ENCODE measurements around the gene TBC1D3E. TPM values are rescaled to one million over a fixed set of nuclear protein-coding genes. Genes with fewer than 3 reads are reported as not detected.
"Not testable (repeated sequence)": the region's sequence is repeated elsewhere in the genome, so short reads cannot be mapped to it uniquely, and the experiment has no call there.

The TBC1D3E gene
- not detected in 2 replicates for total RNA-seq
- long read RNA-seq, result 0 reads

- H3K27me3 Mint-ChIP-seq (ENCODE audit: unreplicated experiment); H3K27ac Mint-ChIP-seq (ENCODE audit: unreplicated experiment): not testable (repeated sequence)
Observed at GRCh38 chr17:38127651-38128050, at the start of gene TBC1D3E. TBC1D3E (plus strand) TSS chr17:38127951; CDS start chr17:38129496, 1,545 bp downstream.

GRCh38 chr17:38087344-38087743, 40.4 kb upstream of the TBC1D3E start:
- H3K27me3 Mint-ChIP-seq (ENCODE audit: unreplicated experiment); DNase-seq (ENCODE audit: extremely low spot score, unreplicated experiment); H3K4me1 Mint-ChIP-seq (ENCODE audit: unreplicated experiment); H3K9me3 Mint-ChIP-seq (ENCODE audit: unreplicated experiment); H3K36me3 Mint-ChIP-seq (ENCODE audit: unreplicated experiment); H3K4me3 Mint-ChIP-seq (ENCODE audit: unreplicated experiment); H3K27ac Mint-ChIP-seq (ENCODE audit: unreplicated experiment): not testable (repeated sequence)

More at GRCh38 chr17:38127651-38128050, at the start of gene TBC1D3E:
- H3K4me3 Mint-ChIP-seq (ENCODE audit: unreplicated experiment); DNase-seq (ENCODE audit: extremely low spot score, unreplicated experiment); H3K9me3 Mint-ChIP-seq (ENCODE audit: unreplicated experiment); H3K36me3 Mint-ChIP-seq (ENCODE audit: unreplicated experiment); H3K4me1 Mint-ChIP-seq (ENCODE audit: unreplicated experiment): not testable (repeated sequence)

- not testable (repeated sequence) for H3K4me3 Mint-ChIP-seq (ENCODE audit: unreplicated experiment); H3K9me3 Mint-ChIP-seq (ENCODE audit: unreplicated experiment); H3K27me3 Mint-ChIP-seq (ENCODE audit: unreplicated experiment); H3K36me3 Mint-ChIP-seq (ENCODE audit: unreplicated experiment); H3K27ac Mint-ChIP-seq (ENCODE audit: unreplicated experiment); H3K4me1 Mint-ChIP-seq (ENCODE audit: unreplicated experiment)
- peak; percentile 40 for DNase-seq (ENCODE audit: extremely low spot score, unreplicated experiment)
Observed at GRCh38 chr17:38088120-38088519, 39.6 kb upstream of the TBC1D3E start.

- DNase-seq (ENCODE audit: extremely low spot score, unreplicated experiment); H3K9me3 Mint-ChIP-seq (ENCODE audit: unreplicated experiment); H3K4me3 Mint-ChIP-seq (ENCODE audit: unreplicated experiment); H3K4me1 Mint-ChIP-seq (ENCODE audit: unreplicated experiment); H3K27ac Mint-ChIP-seq (ENCODE audit: unreplicated experiment); H3K27me3 Mint-ChIP-seq (ENCODE audit: unreplicated experiment); H3K36me3 Mint-ChIP-seq (ENCODE audit: unreplicated experiment): not testable (repeated sequence)
Observed at GRCh38 chr17:38094059-38094694, 33.6 kb upstream of the TBC1D3E start.

DNA sequence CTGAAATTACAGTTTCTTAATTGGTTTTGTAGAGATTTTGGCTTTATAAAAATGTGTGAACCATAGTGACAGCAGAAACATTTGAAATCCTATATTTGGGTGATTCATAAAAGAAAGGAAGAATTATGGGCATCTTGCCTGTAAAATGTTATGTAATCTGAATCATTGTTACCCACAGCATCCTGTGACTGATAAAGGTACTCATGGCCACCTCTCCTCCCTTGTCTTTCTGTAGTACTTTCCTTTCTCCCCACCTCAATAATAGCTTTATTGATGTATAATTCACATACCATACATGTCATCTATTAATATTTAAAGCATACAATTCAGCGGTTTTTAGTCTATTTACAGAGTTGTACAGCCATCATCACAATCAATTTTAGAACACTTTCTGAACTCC, 28.5 kb upstream of the TBC1D3E start:
- not testable (repeated sequence) for H3K4me3 Mint-ChIP-seq (ENCODE audit: unreplicated experiment); DNase-seq (ENCODE audit: extremely low spot score, unreplicated experiment); H3K36me3 Mint-ChIP-seq (ENCODE audit: unreplicated experiment); H3K27ac Mint-ChIP-seq (ENCODE audit: unreplicated experiment); H3K4me1 Mint-ChIP-seq (ENCODE audit: unreplicated experiment); H3K9me3 Mint-ChIP-seq (ENCODE audit: unreplicated experiment); H3K27me3 Mint-ChIP-seq (ENCODE audit: unreplicated experiment)

GRCh38 chr17:38119829-38120228, 7.9 kb upstream of the TBC1D3E start:
- H3K4me1 Mint-ChIP-seq (ENCODE audit: unreplicated experiment); H3K27me3 Mint-ChIP-seq (ENCODE audit: unreplicated experiment); DNase-seq (ENCODE audit: extremely low spot score, unreplicated experiment); H3K9me3 Mint-ChIP-seq (ENCODE audit: unreplicated experiment); H3K36me3 Mint-ChIP-seq (ENCODE audit: unreplicated experiment); H3K4me3 Mint-ChIP-seq (ENCODE audit: unreplicated experiment); H3K27ac Mint-ChIP-seq (ENCODE audit: unreplicated experiment): not testable (repeated sequence)

DNA sequence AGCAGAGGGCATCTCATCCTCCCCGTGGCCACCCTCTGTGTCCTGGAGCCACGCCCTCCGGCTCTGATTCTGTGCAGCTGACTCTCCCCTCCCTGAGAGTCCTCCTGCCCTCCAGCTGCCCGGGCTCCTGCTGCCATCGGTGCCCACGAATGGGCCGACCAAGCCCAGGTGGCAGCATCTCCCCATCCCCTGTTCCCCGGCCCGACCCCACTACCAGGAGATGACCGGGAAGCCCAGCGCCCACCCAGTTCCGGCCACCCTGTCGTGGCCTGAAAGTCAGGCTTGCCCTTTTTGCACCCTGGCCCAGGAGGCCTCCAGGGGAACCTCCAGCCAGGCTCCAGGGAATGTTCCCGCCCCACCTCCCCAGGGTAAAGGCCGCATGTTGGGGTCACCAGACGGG, 7.1 kb downstream of the TBC1D3E start:
- not testable (repeated sequence) for H3K4me3 Mint-ChIP-seq (ENCODE audit: unreplicated experiment); H3K36me3 Mint-ChIP-seq (ENCODE audit: unreplicated experiment); H3K9me3 Mint-ChIP-seq (ENCODE audit: unreplicated experiment); H3K27me3 Mint-ChIP-seq (ENCODE audit: unreplicated experiment); H3K4me1 Mint-ChIP-seq (ENCODE audit: unreplicated experiment); H3K27ac Mint-ChIP-seq (ENCODE audit: unreplicated experiment)
- DNase-seq (ENCODE audit: extremely low spot score, unreplicated experiment), result peak; percentile 62

Other genes starting within 250 kb of the TBC1D3E start
- gene TBC1D3K, start 203.5 kb upstream of the TBC1D3E start, total RNA-seq, result not detected in 2 replicates
- gene TBC1D3L, start 138.9 kb upstream of the TBC1D3E start, total RNA-seq, result 26.2 and 28.5 TPM in 2 replicates
- gene TBC1D3D, start 124.0 kb upstream of the TBC1D3E start, total RNA-seq, result 0.63 and 0.91 TPM in 2 replicates
- gene TBC1D3C, start 59.3 kb upstream of the TBC1D3E start, total RNA-seq, result not detected in 2 replicates
- 0.30 TPM in 1 of 2 replicates, not detected in the other for gene TBC1D3, start 64.6 kb downstream of the TBC1D3E start, total RNA-seq
- gene MRPL45, start 169.2 kb downstream of the TBC1D3E start, total RNA-seq, result 38.2 and 40.2 TPM in 2 replicates
- gene GPR179, start 216.0 kb downstream of the TBC1D3E start, total RNA-seq, result 0.13 TPM in 1 of 2 replicates, not detected in the other
- gene SOCS7, start 223.9 kb downstream of the TBC1D3E start, total RNA-seq, result 17.3 and 19.1 TPM in 2 replicates